Testis (tissue), 3 donors: ENCODE results near the gene FRMD8. TPM values are rescaled to one million over a fixed set of nuclear protein-coding genes. Genes with fewer than 3 reads are reported as not detected.

ENCODE experiments used
- DNase-seq: peaks from one replicate; pipeline ENCODE4 v3.0.0-alpha.2; 2019
- H3K27ac ChIP-seq, 2 donors: fragments of 200-600 bp; sonication (generic); one replicate each; pipeline ENCODE4 v1.5.1; 2019
- H3K27me3 ChIP-seq: fragments of 200-600 bp; sonication (generic); one replicate; pipeline ENCODE4 v1.5.1; 2019
- H3K36me3 ChIP-seq: fragments of 200-600 bp; sonication (generic); one replicate; pipeline ENCODE4 v1.5.1; 2017; ENCODE audit warnings: low read depth; ENCODE audit errors: missing control alignments
- H3K4me1 ChIP-seq: fragments of 200-600 bp; sonication (generic); one replicate; pipeline ENCODE4 v1.5.1; 2019
- H3K4me3 ChIP-seq, 2 donors: fragments of 200-600 bp; sonication (generic); one replicate each; pipeline ENCODE4 v1.5.1; 2017 to 2019
- H3K9me3 ChIP-seq: fragments of 200-600 bp; sonication (generic); one replicate; pipeline ENCODE4 v1.5.1; 2017
- POLR2A ChIP-seq: fragments of 450-650 bp; IDR thresholded peaks from one replicate; pipeline ENCODE4 v1.6.1; 2017; ENCODE audit warnings: antibody characterized with exemption, mild to moderate bottlenecking, moderate library complexity
- WGBS, 2 donors: methylation state at CpG; one replicate each; pipeline ENCODE4 v1.1.5; 2018; 5-methylcytosine and 5-hydroxymethylcytosine counted together
- intact Hi-C: fragments of 100-400 bp; cut with DNase I; formaldehyde crosslinking; loops from one replicate; pipeline ENCODE4 v1.15.1; 2023; ENCODE audit warnings: low total_unique reads
- polyA plus RNA-seq: library from polyadenylated mRNA; stranded (reverse); fragments of 350-450 nt; fragmentation: Illumina TruSeq; extraction: RNeasy Lipid Tissue Mini Kit (QIAGEN cat#74804); gene quantifications from one replicate; pipeline ENCODE4 v1.2.3, GENCODE V29; 2014; ENCODE audit warnings: low read depth, low replicate concordance; ENCODE audit not compliant: insufficient read depth
- total RNA-seq, 2 donors: library from RNA; depleted of rRNA; stranded (reverse); fragments of >200 nt; gene quantifications; one replicate each; pipeline ENCODE4 v1.2.3, GENCODE V29; 2016
- TF ChIP-seq, protein P1 (sequence below), 3 experiments: fragments of 450-650 bp in 2 of 3; fragments of 200-600 bp in 1 of 3; sonication (generic) in 1 of 3; IDR thresholded peaks; one replicate each; pipeline ENCODE4 v1.5.1; 2016 to 2019; ENCODE audit warnings: antibody characterized with exemption in 3 of 3, mild to moderate bottlenecking in 2 of 3, moderate library complexity in 1 of 3

Gene FRMD8
- total and polyA plus RNA-seq, 3 donors from 2014 or later = 31.4 to 118 (median 92.5) TPM

DNA sequence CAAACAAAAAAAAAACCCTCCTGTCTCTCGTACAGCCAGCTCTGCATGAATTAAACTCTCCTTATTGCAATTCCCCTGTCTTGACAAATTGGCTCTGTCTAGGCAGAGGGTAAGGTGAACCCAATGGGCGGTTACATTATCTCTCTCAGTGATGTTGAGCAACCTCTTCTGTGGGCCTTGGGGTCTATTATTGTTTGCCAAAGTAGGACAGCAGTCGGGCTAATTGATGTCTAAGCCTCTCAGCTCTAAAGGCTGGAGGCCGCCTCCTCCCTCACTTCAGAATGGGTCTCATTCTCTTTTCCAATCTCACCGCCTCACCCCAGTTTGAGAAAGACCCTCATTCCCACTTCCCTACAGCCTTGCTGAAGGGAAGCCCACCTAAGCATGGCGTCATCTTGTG lies 2.7 kb upstream of the FRMD8 start:
- Histone ChIP-seq H3K36me3 (no peaks in the 10 kb centered on the region), H3K9me3 (no peaks in the 10 kb centered on the region), H3K27ac (peak overlapping the region; percentile 11 to 90), H3K27me3 (no peaks in the 10 kb centered on the region), H3K4me3 (no peak overlapping the region), H3K4me1 (peaks cover 35% of the 10 kb centered on the region)
- TF ChIP-seq, protein P1, sequence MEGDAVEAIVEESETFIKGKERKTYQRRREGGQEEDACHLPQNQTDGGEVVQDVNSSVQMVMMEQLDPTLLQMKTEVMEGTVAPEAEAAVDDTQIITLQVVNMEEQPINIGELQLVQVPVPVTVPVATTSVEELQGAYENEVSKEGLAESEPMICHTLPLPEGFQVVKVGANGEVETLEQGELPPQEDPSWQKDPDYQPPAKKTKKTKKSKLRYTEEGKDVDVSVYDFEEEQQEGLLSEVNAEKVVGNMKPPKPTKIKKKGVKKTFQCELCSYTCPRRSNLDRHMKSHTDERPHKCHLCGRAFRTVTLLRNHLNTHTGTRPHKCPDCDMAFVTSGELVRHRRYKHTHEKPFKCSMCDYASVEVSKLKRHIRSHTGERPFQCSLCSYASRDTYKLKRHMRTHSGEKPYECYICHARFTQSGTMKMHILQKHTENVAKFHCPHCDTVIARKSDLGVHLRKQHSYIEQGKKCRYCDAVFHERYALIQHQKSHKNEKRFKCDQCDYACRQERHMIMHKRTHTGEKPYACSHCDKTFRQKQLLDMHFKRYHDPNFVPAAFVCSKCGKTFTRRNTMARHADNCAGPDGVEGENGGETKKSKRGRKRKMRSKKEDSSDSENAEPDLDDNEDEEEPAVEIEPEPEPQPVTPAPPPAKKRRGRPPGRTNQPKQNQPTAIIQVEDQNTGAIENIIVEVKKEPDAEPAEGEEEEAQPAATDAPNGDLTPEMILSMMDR (IDR thresholded peaks at IDR 0.05) = no peak
- TF ChIP-seq POLR2A = no peak
- WGBS, 2 donors = 89 to 90% methylated on average over 6 of the region's 6 CpGs
- intact Hi-C loops = no loop called here
- no peak for DNase-seq

DNA sequence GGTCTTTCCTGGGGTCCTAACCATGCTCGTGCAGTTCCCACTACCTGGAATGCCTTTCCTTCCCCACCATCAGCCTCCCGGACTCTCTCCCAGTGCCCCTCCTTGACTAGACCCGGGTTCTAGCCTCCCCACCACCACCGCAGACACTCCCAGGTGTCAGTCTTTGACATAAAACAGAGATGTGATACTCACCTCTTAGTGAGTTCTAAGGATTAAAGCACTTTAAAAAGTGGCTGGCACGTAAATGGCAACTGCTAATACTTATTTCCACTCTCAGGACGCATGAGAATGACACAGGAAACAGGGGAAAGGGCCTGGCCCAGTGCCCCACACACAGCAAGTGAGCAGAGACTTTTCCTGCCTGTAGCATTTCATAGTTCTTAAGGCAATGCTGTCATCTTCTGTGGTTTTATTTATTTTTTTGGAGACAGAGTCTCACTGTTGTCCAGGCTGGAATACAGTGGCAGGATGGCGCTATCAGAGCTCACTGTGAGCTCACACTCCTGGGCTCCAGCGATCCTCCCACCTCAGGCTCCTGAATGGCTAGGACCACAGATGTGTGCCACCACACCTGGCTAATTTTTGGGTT lies 2.0 kb upstream of the FRMD8 start:
- no peak for DNase-seq
- WGBS, 2 donors = 76 to 79% methylated on average over 8 of the region's 8 CpGs
- H3K9me3 ChIP-seq = no peaks in the 10 kb centered on the region
- H3K4me3 ChIP-seq = no peak overlapping the region
- H3K4me1 ChIP-seq = peaks cover 40% of the 10 kb centered on the region
- no peaks in the 10 kb centered on the region for H3K36me3 ChIP-seq
- H3K27me3 ChIP-seq = no peaks in the 10 kb centered on the region
- no peak for TF ChIP-seq POLR2A
- peak overlapping the region; percentile 11 to 90 for H3K27ac ChIP-seq
- intact Hi-C loops = no loop called here

DNA sequence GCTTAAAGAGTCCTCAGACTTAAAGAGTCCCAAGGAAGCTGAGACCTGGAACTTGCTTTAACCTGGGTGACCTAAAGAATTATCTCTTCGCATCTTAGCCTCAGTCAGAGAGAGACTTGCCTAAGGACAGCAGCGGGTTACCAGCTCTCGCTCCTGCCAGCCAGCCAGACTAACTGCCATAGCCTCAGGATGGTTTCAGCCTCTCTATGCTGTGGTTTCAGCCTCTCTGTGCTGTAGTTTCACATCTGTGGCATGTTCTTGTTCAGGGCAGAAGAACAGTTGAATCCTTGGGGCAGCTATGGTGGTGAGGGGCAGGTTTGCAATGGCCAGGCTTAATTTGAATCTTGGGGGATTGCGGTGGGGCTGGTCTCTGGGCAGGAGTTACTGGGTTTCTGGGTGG lies 2.3 kb downstream of the FRMD8 start:
- Histone ChIP-seq H3K36me3 (no peaks in the 10 kb centered on the region), H3K4me3 (no peak overlapping the region), H3K9me3 (no peaks in the 10 kb centered on the region), H3K27me3 (no peaks in the 10 kb centered on the region), H3K27ac (no peak overlapping the region), H3K4me1 (peaks cover 59% of the 10 kb centered on the region)
- TF ChIP-seq POLR2A = no peak
- TF ChIP-seq, protein P1 (IDR thresholded peaks at IDR 0.05) = no peak
- 93 to 98% methylated on average over 4 of the region's 4 CpGs for WGBS, 2 donors
- DNase-seq = no peak
- intact Hi-C loops = no loop called here

DNA sequence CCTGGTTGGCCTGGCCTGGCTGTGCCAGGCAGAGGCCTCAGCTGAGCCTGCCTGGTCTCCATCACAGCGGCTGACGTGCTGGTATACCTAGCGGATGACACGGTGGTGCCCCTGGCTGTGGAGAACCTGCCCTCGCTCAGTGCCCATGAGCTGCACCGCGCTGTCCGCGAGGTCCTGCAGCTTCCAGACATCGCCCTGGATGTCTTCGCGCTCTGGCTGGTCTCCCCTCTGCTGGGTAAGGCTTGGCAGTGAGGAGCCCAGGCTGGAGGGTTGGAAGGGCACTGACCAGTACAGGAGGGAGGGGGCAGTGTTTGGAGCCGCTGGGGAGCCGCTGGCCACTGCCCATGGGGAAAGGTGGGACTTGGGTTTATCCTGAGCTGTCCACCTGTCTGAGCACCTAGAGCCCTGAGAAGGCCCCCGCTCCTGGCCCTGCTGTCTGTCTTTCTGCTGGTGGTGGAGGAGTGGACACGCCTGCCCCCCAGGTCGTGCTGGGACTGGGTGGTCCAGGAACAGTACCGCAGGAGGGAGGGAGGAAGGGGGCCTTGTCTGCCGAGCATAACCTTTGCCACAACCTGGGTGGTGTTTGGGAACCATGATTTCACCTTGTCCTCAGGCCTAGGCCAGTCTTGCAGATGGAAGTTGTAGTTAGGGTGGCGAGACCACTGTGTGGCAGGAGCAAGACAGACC lies 3.0 kb downstream of the FRMD8 start:
- WGBS, 2 donors = 73 to 81% methylated on average over 14 to 20 of the region's 20 CpGs
- no peaks in the 10 kb centered on the region for H3K27me3 ChIP-seq
- DNase-seq = no peak
- no peaks in the 10 kb centered on the region for H3K36me3 ChIP-seq
- intact Hi-C loops = no loop called here
- TF ChIP-seq POLR2A = no peak
- TF ChIP-seq, protein P1 (IDR thresholded peaks at IDR 0.05) = no peak
- H3K27ac ChIP-seq = peak overlapping the region in 1 of 2 donors; percentile 35
- no peak overlapping the region for H3K4me3 ChIP-seq
- H3K4me1 ChIP-seq = peaks cover 59% of the 10 kb centered on the region
- no peaks in the 10 kb centered on the region for H3K9me3 ChIP-seq

DNA sequence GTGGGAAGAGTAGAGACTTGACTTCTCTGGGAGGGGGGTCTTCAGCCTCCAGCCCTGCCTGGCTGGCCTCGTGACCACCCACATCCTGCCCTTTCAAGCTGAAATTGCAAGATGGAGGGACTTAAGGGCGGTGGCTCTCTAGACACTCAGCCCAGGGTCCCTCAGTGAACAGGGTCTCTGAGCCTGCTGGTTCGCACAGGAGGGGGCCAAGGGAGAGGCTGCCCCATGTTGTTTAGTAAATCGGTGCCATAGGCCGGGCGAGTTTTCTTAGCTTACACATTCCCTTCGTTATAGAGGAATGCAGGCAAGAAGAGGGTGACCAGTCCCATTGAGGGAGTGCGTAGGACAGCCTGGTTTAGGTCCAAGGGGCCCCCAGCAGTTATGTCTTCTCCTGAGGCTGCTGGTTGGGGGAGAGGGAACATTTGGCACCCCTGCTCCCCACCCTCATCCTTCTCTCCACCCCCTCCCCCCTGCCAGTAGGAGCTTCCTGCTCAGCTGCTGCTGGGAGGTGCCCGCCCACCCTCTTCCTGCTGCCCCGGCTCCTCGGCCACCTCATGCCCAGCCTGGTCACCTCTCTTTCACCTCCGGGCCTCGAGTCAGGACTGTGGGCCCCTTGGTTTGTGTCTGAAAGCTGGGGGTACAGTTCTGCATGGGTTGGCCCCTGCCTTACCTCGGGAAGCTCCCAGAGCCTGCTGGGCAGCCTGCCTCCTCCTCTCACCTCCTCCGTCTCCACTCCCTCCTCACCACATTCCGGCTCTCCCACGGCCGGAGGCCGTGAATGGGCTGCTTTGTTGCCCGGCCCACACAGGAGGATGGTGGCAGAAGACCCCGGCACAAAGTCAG lies 3.9 kb downstream of the FRMD8 start:
- no peak overlapping the region for H3K4me3 ChIP-seq
- H3K27ac ChIP-seq = peak overlapping the region; percentile 35 to 50
- no peaks in the 10 kb centered on the region for H3K36me3 ChIP-seq
- DNase-seq = peak; percentile 72
- H3K27me3 ChIP-seq = no peaks in the 10 kb centered on the region
- TF ChIP-seq, protein P1 (IDR thresholded peaks at IDR 0.05) = no peak
- no peak for TF ChIP-seq POLR2A
- peaks cover 59% of the 10 kb centered on the region for H3K4me1 ChIP-seq
- no peaks in the 10 kb centered on the region for H3K9me3 ChIP-seq
- 53 to 64% methylated on average over 15 to 21 of the region's 21 CpGs for WGBS, 2 donors
- intact Hi-C loops = no loop called here
